Measurements from ENCODE around the gene RNF167. TPM values are rescaled to one million over a fixed set of nuclear protein-coding genes. Genes with fewer than 3 reads are reported as not detected.
"Not testable (repeated sequence)": the region's sequence is repeated elsewhere in the genome, so short reads cannot be mapped to it uniquely, and the experiment has no call there.

The RNF167 gene
- total RNA-seq, 1 experiment from 2014 or later, result 30.6 TPM

DNA sequence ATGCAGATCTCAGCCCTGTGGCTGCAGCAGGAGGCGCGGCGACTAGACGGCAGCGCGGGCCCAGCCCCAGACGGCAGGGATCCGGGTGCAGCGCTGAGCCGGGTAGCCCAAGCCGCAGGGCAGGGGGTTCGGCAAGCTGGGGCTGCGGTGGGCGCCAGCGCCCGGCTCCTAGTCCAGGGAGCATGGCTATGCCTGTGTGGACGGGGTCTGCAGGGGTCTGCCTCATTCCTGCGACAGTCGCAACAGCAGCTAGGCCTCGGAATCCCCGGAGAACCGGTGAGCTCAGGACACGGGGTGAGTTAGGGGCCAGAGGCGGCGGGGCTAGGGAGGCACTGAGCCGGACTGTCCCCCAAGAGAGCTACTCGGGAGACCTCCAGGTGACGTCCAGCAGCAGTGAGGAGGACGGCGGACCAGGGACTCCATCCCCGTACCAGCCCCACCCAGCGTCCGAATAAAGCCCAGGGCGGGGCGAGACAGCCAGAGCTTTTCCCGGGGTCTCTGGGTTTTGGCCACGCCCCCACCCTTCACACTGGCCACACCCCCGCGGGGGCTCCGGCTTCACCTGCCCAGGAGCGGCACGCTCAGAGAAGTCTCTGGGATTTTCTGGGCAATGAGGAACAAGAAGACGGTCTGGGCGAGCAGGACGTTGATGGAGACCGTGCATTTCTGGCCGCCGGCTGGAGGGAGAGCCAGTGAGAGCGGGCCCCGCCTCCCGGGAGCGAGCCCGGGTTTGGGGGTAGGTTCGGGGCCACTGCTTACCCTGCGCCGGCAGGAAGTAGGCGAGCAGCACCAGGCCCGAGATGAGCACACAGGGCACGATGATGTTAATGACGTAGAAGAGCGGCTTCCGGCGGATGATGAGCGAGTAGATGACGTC is 39.6 kb upstream of the RNF167 start:
- in situ Hi-C loops (cut with HindIII; ENCODE audit: low pct_unique_long_range_greater_than_20kb, low sequenced_read_pairs), result no loop called here

DNA sequence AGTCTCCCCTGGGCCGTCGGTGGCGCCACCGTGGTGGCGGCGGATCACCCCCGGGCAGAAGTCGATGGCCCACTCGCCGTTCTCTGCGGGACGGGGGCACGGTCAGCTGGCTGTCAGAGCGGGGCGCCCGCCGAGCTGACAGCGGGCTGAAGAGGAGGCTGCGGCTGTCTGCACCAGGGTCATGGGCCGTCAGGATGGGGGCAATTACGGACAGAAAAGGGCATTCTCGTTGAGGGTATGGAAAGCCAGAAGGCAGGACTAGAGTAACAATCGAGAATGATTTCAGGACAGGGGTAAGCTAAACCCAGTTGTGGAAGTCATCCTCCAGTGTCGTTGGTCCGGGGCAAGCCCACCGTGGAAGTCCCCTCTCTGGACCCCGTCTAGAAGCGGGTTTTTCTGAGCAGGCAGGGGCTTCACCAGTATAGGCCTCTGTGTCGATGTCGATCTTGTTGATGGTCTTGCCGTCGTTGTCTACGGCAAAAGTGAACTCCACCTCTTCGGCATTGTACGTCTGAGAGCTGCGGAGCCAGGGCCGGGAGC is 38.9 kb upstream of the RNF167 start:
- no peak for DNase-seq (ENCODE audit: low read depth, low spot score)
- in situ Hi-C loops (cut with HindIII; ENCODE audit: low pct_unique_long_range_greater_than_20kb, low sequenced_read_pairs), result no loop called here

More for the DNA sequence above, 39.6 kb upstream of the RNF167 start:
- no peak for DNase-seq (ENCODE audit: low read depth, low spot score)

DNA sequence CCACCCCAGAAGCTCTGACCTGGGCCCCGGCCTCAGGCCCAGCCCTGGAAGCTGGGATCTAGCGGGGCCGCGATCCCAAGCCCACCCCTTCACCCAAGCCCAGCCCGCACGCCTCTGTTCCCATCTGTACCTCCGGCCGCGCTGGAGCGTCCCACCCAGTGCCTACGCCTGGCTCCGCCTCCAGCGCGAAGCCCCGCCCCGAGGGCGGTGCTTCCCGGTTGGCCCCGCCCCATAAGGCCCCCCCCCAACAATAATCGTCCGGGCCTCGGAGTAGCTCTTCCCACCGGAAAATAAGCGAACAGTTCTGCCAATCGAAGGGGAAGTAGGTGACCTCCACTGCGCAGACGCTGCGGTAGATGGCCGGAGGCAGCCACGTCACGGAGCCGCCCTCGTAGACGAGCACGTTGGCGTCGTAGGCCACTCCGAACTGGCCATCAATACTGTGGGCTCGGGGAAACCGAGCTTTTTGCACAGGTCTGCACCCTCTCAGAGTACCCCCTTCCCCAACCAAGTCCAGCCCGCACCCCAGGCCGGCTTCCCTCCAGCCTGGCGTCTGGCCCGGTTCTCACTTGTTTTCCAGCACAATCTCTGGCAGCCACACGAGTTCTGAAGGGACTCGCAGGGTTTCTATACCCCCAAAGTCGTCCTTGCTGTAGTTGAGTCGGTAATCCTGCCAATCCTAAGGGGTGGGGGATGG is 38.3 kb upstream of the RNF167 start:
- in situ Hi-C loops (cut with HindIII; ENCODE audit: low pct_unique_long_range_greater_than_20kb, low sequenced_read_pairs), result no loop called here
- no peak for DNase-seq (ENCODE audit: low read depth, low spot score)

DNA sequence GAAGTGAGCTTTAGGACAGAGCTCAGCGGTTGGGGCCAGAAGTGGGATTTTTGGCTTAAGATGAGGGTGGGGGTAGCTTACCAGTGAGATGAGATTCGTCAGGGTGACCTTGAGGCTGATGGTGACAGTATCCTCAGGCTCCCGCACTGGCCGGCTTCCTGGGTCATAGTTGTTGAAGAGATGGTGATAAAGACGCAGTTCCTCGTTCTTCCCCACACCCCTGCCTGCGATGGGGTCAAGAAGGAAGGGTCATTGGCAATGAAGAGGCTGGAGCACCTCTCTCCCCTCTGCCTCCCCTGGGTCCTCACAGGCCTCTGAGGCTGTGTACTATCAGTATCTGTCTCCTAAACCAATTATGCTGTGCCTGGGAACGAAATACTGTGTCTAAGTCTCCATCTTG is 37.5 kb upstream of the RNF167 start:
- no peak for DNase-seq (ENCODE audit: low read depth, low spot score)
- in situ Hi-C loops (cut with HindIII; ENCODE audit: low pct_unique_long_range_greater_than_20kb, low sequenced_read_pairs), result no loop called here

DNA sequence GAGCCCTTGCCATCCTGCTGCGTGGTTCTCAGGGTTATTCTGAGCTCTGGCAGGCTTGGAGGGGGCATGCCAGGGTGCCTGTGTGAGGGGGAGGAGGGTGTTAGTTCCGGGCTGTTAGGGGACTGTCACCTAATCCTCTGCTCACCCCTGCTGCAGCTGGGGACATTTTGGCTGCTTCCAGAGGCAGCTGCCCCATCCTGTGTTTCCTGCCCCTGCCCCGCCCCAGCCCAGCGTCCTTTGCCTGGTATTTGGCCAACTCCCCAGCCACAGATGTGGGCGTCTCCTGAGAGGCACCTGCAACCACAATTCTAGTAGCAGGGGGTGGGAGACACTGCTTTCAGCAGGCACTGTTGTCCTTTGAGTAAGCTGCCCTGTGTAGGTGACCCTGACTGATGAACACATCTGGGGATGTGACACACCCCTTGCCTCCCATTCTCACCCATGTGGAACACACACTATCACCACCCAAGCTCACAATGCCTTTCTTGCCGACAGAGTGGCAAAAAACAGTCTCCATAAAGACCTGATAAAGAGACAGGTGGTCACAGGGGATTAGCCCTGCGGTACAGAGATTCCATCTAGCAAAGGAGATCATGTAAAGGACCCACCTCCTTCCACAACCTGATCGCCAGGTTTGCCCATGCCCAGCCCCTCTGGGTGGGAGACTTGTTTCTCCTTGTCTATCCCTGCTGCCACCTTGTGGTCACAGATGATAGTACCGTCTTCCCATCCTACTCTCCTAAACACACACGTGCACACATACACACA is 36.8 kb upstream of the RNF167 start, which contains the start of gene CHRNE:
TSS of gene CHRNE (minus strand) at position 48 of the 768 bp plus-strand sequence. CDS start at position 13, 35 bp downstream.
- in situ Hi-C loops (cut with HindIII; ENCODE audit: low pct_unique_long_range_greater_than_20kb, low sequenced_read_pairs), result no loop called here
- peak; percentile 78 for DNase-seq (ENCODE audit: low read depth, low spot score)

DNA sequence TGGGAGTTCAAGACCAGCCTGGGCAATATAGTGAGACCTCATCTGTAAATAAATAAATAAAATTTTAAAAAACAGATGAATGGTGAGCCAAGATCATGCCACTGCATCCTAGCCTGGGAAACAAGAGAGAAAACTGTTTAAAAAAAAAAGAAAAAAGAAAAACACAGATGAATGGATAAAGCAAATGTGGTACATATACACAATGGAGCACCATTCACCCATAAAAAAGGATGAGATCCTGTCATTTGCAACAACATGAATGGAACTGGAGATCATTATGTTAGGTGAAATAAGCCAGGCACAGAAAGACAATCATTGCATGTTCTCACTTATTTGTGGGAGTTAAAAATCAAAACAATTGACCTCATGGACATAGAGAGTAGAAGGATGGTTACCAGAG is 33.4 kb upstream of the RNF167 start:
- in situ Hi-C loops (cut with HindIII; ENCODE audit: low pct_unique_long_range_greater_than_20kb, low sequenced_read_pairs); DNase-seq (ENCODE audit: low read depth, low spot score): not testable (repeated sequence)

DNA sequence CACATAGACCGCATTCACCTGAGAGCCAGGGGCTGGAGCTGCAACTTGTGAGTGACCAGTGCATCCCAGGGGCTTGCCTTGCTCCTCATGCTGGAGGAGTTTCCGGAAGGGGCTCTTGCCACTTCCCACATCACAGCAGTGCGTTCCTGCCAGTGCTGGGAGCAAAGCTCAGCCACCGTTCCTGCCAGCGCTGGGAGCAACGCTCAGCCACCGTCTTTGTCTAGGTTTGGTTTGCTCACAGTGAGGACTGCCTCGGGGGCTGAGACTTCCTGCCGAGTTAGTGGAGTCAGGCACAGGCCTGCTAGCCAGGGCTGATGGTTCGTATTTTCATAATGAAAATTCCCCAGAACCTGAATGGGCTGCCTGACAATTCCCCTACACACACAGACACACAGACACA is 31.8 kb upstream of the RNF167 start:
- in situ Hi-C loops (cut with HindIII; ENCODE audit: low pct_unique_long_range_greater_than_20kb, low sequenced_read_pairs), result no loop called here
- peak; percentile 66 for DNase-seq (ENCODE audit: low read depth, low spot score)

DNA sequence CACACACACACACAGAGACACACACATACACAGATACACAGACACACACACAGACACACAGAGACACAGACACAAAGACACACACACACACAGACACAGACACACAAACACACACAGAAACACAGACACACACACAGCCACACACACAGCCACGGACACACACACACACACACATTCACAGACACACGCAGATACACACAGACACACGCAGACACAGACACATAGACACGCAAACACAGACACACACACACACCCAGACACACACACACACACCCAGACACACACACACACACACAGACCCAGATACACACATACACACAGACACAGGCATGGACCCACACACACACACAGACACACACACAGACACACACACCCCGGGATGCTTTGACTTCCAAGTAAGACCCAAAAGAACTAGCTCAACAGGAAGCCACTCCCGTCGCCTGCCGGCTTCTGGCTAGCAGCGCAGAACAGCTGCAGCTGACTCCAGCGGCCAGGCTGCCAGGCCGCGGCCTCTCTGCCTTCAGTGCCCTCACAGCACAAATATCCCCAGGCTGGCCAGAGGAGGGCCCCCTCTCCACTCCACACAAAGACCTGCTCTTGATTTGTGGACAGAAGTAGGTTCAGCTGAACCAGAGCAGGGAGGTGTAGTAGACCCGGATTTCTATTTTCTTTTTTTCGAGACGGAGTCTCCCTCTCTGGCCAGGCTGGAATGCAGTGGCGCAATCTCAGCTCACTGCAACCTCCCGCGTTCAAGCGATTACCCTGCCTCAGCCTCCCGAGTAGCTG is 31.2 kb upstream of the RNF167 start:
- DNase-seq (ENCODE audit: low read depth, low spot score), result peak; percentile 91
- in situ Hi-C loops (cut with HindIII; ENCODE audit: low pct_unique_long_range_greater_than_20kb, low sequenced_read_pairs), result no loop called here

DNA sequence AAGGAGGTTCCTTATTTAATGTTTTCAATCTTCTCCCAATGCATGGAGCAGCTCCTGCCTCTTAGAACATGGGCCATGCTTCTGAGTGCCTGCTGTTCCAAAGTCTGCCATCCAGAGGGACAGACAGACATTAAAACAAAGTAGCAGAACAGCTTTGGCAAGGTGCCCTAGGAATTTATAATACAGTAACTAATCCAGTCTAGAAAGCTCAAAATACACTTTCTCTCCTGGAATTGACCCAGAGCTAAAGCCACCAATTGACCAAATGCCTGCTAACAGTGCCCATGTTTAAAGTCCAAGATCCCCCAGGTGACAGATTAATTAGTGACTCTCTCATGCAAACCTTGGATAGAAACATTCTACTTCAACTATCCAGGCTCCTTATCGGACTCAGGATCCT is 26.1 kb upstream of the RNF167 start:
- peak; percentile 19 for DNase-seq (ENCODE audit: low read depth, low spot score)
- in situ Hi-C loops (cut with HindIII; ENCODE audit: low pct_unique_long_range_greater_than_20kb, low sequenced_read_pairs), result no loop called here

DNA sequence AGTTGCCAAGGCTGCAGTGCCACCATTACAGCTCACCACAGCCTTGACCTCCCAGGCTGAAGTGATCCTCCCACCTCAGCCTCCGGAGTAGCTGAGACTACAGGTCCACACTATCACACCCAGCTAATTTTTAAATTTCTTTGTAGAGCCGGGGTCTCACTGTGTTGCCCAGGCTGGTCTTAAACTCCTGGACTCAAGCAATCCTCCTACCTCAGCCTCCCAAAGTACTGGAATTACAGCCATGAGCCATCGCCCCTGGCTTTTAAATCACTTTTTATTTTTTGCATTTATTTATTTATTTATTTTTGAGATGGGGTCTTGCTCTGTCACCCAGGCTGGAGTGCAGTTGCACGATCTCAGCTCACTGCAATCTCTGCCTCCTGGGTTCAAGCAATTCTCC is 25.5 kb upstream of the RNF167 start:
- DNase-seq (ENCODE audit: low read depth, low spot score); in situ Hi-C loops (cut with HindIII; ENCODE audit: low pct_unique_long_range_greater_than_20kb, low sequenced_read_pairs): not testable (repeated sequence)

DNA sequence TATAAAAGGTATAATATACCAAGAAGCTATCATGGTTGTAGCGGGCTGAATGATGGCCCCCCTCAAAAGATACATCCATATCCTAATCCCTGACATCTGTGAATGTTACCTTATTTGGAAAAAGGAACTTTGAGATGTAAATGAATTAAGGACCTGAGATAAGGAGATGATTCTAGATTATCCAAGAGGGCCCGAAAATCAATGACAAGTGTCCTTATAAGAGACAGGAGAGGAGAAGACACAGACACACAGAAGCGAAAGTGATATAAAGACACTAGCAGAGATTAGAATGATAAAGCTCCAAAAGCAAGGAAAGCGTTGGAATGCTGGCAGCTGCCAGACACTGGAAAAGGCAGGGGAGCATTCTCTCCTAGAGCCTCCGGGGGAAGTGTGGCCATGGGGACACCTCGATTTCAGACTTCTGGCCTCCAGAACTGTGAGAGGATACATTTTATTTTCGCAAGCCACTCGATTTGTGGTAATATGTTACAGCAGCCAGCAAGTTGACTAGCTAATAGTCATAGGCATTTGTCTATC is 20.5 kb upstream of the RNF167 start:
- in situ Hi-C loops (cut with HindIII; ENCODE audit: low pct_unique_long_range_greater_than_20kb, low sequenced_read_pairs), result no loop called here
- no peak for DNase-seq (ENCODE audit: low read depth, low spot score)

DNA sequence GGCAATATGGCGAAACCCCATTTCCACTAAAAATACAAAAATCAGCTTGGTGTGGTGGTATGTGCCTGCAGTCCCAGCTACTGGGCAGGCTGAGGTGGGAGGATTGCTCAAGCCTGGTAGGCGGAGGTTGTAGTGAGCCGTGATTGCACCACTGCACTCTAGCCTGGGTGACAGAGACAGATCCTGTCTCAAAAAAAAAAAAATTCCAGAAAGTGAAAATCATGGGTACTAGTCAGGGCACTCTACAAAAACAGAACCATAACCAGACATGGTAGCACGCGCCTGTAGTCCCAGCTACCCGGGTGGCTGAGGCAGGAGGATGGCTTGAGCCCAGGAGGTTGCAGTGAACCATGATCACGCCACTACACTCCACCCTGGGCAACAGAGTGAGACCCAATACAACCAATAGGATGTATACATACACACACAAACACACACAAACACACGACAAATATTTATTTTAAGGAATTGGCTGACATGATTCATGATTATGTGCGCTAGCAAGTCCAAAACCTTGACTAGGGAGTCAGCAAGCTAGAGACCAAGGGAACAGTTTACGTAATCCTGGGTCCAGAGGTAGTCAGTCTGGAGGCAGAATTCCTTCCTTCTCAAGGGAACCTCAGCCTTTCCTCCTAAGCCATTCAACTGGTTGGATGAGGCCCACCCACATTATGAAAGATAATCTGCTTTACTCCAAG is 19.6 kb upstream of the RNF167 start:
- in situ Hi-C loops (cut with HindIII; ENCODE audit: low pct_unique_long_range_greater_than_20kb, low sequenced_read_pairs), result no loop called here
- no peak for DNase-seq (ENCODE audit: low read depth, low spot score)

DNA sequence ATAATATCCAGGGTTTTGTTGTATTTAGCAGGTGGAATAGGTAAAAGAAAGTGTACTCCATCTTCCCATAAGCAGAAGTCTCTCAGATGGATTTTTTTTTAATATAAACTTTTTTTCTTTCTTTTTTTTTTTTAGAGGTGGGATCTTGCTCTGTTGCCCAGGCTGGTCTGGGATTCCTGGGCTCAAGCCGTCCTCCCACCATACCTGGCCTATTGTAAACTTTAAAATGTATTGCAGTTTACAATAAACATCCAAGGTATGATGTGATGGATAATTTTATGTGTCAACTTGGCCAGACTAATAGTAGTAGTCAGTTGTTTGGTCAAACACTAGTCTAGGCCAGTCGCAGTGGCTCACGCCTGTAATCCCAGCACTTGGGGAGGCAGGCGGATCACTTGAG is 18.7 kb upstream of the RNF167 start:
- in situ Hi-C loops (cut with HindIII; ENCODE audit: low pct_unique_long_range_greater_than_20kb, low sequenced_read_pairs), result no loop called here
- no peak for DNase-seq (ENCODE audit: low read depth, low spot score)

DNA sequence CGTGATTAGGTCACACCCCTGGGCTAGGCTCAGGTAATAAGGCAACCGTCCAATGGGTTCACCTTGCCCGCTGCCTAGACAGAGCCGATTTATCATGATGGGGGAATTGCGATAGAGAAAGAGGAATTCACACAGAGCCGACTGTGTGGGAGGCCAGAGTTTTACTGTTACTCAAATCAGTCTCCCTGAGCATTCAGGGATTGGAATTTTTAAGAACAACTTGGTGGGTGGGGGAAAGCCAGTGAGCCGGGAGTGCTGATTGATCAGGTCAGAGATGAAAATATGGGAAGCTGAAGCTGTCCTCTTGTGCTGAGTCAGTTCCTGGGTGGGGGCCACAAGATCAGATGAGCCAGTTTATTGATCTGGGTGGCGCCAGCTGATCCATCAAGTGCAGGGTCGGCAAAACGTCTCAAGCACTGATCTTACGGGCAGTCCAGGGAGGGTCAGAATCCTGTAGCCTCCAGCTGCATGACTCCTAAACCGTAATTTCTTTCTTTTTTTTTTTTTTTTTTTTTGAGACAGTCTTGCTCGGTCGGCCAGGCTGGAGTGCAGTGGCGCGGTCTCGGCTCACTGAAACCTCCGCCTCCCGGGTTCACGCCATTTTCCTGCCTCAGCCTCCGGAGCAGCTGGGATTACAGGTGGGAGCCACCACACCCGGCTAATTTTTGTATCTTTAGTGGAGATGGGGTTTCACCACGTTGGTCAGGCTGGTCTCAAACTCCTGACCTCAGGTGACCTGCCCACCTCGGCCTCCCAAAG is 13.3 kb upstream of the RNF167 start:
- DNase-seq (ENCODE audit: low read depth, low spot score); in situ Hi-C loops (cut with HindIII; ENCODE audit: low pct_unique_long_range_greater_than_20kb, low sequenced_read_pairs): not testable (repeated sequence)

DNA sequence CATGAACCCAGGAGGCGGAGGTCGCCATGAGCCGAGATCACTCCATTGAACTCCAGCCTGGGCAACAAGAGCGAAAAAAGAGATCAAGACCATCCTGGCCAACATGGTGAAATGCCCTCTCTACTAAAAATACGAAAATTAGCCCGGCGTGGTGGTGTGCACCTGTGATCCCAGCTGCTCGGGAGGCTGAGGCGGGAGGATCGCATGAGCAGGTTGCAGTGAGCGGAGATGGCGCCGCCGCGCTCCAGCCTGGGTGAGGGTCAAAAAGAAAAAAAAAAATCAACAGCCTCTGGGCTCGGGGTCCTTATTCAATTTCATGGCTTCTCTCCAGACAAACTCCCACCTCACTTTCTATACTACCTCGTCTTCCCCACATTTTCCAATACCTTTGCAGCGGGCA is 11.2 kb upstream of the RNF167 start:
- DNase-seq (ENCODE audit: low read depth, low spot score), result no peak
- in situ Hi-C loops (cut with HindIII; ENCODE audit: low pct_unique_long_range_greater_than_20kb, low sequenced_read_pairs), result no loop called here

DNA sequence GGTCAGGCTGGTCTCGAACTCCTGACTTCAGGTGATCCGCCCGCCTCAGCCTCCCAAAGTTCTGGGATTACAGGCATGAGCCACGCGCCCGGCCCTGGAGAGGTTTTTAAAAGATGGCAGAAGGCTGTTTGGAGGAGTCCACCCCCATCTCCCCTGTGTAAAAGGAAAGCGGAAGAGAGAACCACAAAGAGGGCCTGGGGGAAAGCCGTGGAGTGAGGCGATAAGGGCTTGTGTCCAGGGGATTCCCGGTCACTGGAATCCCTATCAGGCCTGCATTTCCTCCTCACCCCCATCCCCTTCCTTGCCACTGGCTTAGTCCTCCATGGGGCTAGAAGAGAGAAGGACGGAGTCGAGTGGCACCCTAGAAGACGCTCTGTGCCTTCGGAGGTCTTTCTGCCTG is 8.1 kb upstream of the RNF167 start, which contains the start of gene GP1BA:
TSS of gene GP1BA (plus strand) at position 315 of the 400 bp plus-strand sequence. CDS start 328 bp downstream, outside the sequence.
- no peak for DNase-seq (ENCODE audit: low read depth, low spot score)
- in situ Hi-C loops (cut with HindIII; ENCODE audit: low pct_unique_long_range_greater_than_20kb, low sequenced_read_pairs), result no loop called here
